Neural crest cell (in vitro differentiated cells): Measurements from ENCODE around the gene GHRHR. TPM values are rescaled to one million over a fixed set of nuclear protein-coding genes. Genes with fewer than 3 reads are reported as not detected.
A peak's percentile ranks its signal among the peaks of the same experiment; 100 is the strongest.

Source experiments
- DNase-seq: peaks from one replicate; pipeline ENCODE4 v3.0.0; 2021; ENCODE audit warnings: low read depth, mixed read lengths, low spot score
- H3K27ac Mint-ChIP-seq: one replicate; pipeline ENCODE4 v1.8.0; 2021; ENCODE audit warnings: mild to moderate bottlenecking, mixed read lengths; ENCODE audit not compliant: unreplicated experiment
- H3K27me3 Mint-ChIP-seq: 2 replicates; pipeline ENCODE4 v1.8.0; 2021; ENCODE audit warnings: low read depth, mild to moderate bottlenecking, mixed read lengths
- H3K36me3 Mint-ChIP-seq: 2 replicates; pipeline ENCODE4 v1.8.0; 2021; ENCODE audit warnings: low read depth, mild to moderate bottlenecking, mixed read lengths
- H3K4me1 Mint-ChIP-seq: 2 replicates; pipeline ENCODE4 v1.8.0; 2021; ENCODE audit warnings: mixed read lengths
- H3K4me3 Mint-ChIP-seq: one replicate; pipeline ENCODE4 v1.8.0; 2021; ENCODE audit warnings: mild to moderate bottlenecking, mixed read lengths
- H3K9me3 Mint-ChIP-seq: 2 replicates; pipeline ENCODE4 v1.8.0; 2021; ENCODE audit warnings: mixed read lengths
- CTCF ChIP-seq: fragments of 200-600 bp; sonication (generic); conservative IDR thresholded peaks from 2 replicates; pipeline ENCODE4 v1.5.0; 2021; ENCODE audit warnings: antibody characterized with exemption, mild to moderate bottlenecking
- total RNA-seq: library from RNA; stranded (reverse); gene quantifications from 2 replicates; pipeline ENCODE4 v1.2.1, GENCODE V29; 2021

Gene GHRHR
- total RNA-seq, 1 donor from 2014 or later = not detected

GRCh38 chr7:30976381-30976780, 12.6 kb downstream of the GHRHR start:
- Mint-ChIP-seq H3K9me3 (no peaks in the 10 kb centered on the region), H3K36me3 (no peaks in the 10 kb centered on the region), H3K4me3 (no peak overlapping the region), H3K27me3 (peaks cover 48% of the 10 kb centered on the region), H3K4me1 (peaks cover 14% of the 10 kb centered on the region), H3K27ac (no peak overlapping the region)
- no peak for DNase-seq
- TF ChIP-seq CTCF = no peak

- no peaks in the 10 kb centered on the region for H3K9me3 Mint-ChIP-seq
- H3K4me1 Mint-ChIP-seq = peaks cover 14% of the 10 kb centered on the region
- H3K27me3 Mint-ChIP-seq = peaks cover 43% of the 10 kb centered on the region
- no peak overlapping the region for H3K4me3 Mint-ChIP-seq
- no peak for TF ChIP-seq CTCF
- H3K27ac Mint-ChIP-seq = no peak overlapping the region
- no peaks in the 10 kb centered on the region for H3K36me3 Mint-ChIP-seq
- DNase-seq = no peak
Measured at GRCh38 chr7:30977222-30977621, 13.5 kb downstream of the GHRHR start.

- peak; percentile 66 for TF ChIP-seq CTCF
Measured at GRCh38 chr7:30977896-30978564, 14.3 kb downstream of the GHRHR start.

GRCh38 chr7:30979027-30979426, 15.3 kb downstream of the GHRHR start:
- TF ChIP-seq CTCF = no peak
- Mint-ChIP-seq H3K4me3 (no peak overlapping the region), H3K9me3 (no peaks in the 10 kb centered on the region), H3K36me3 (no peaks in the 10 kb centered on the region), H3K4me1 (peaks cover 22% of the 10 kb centered on the region), H3K27me3 (peaks cover 46% of the 10 kb centered on the region), H3K27ac (peak overlapping the region; percentile 68)
- no peak for DNase-seq

More at GRCh38 chr7:30977896-30978564, 14.3 kb downstream of the GHRHR start:
- H3K36me3 Mint-ChIP-seq = no peaks in the 10 kb centered on the region
- H3K27me3 Mint-ChIP-seq = peaks cover 43% of the 10 kb centered on the region
- H3K9me3 Mint-ChIP-seq = no peaks in the 10 kb centered on the region
- no peak overlapping the region for H3K4me3 Mint-ChIP-seq
- peaks cover 14% of the 10 kb centered on the region for H3K4me1 Mint-ChIP-seq
- H3K27ac Mint-ChIP-seq = no peak overlapping the region
- peak; percentile 22 for DNase-seq

- Mint-ChIP-seq H3K27me3 (peaks cover 48% of the 10 kb centered on the region), H3K9me3 (no peaks in the 10 kb centered on the region), H3K27ac (no peak overlapping the region), H3K4me1 (peaks cover 27% of the 10 kb centered on the region), H3K36me3 (no peaks in the 10 kb centered on the region), H3K4me3 (no peak overlapping the region)
- no peak for DNase-seq
- TF ChIP-seq CTCF = no peak
Measured at GRCh38 chr7:30980194-30980593, 16.4 kb downstream of the GHRHR start.
